Stimulated activated CD8-positive, alpha-beta memory T cell treated with anti-CD3 and anti-CD28 coated beads, Interleukin-4, amount 100 ng/mL, for 24 hours (primary cell): Measurements from ENCODE around the gene SORCS2.

Source experiments
- DNase-seq: peaks from one replicate; pipeline ENCODE4 v3.0.0-alpha.2; 2020; ENCODE audit warnings: low read depth

The SORCS2 gene

DNA sequence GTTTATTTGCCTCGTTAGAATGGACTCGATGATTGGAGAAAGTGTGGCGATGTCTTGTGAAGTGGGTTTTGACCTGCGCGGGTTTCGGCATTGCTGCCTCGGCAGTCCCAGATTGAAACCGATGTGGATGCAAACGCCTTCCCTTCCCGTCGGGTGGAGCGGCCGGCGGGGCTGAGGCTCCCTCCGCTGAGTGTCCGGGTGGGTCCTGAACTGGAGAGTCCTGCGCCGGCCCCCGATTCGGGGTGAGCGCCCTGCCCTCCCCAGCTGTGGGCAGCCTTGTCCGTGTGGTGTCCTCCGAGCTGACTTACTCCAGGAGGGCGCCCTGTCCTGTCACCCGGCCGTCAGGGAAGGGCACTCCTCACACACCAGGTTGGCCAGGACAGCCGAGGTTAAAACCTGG is 317.7 kb downstream of the SORCS2 start:
- no peak for DNase-seq

GRCh38 chr4:7510538-7510937 is 318.2 kb downstream of the SORCS2 start:
- DNase-seq, result no peak

GRCh38 chr4:7511525-7511924 is 319.2 kb downstream of the SORCS2 start:
- no peak for DNase-seq

GRCh38 chr4:7512428-7512827 is 320.1 kb downstream of the SORCS2 start:
- no peak for DNase-seq

DNA sequence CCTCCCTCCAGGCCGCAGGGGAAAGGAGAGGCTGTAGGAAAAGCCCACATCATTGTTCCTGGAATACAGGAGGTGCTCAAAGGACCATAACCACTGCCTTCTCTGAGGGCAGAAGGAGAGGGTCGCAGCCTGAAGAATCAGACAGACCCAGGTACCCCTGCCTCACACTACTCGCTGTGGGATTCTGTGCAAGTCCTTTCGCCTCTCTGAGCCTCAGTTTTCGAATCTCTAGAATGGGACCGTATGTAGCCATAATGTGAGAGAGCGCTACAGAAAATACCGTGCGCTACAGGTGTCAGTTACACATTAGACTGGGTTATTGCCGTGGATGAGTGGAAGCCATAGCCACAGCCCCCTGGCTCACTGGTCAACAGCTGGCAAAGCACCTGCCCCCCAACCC is 320.6 kb downstream of the SORCS2 start:
- no peak for DNase-seq

- no peak for DNase-seq
These were observed 321.3 kb downstream of the SORCS2 start for GRCh38 chr4:7513671-7514070.

GRCh38 chr4:7514281-7514680 is 321.9 kb downstream of the SORCS2 start:
- DNase-seq, result no peak

- no peak for DNase-seq
These were observed 322.5 kb downstream of the SORCS2 start for GRCh38 chr4:7514789-7515188.

DNA sequence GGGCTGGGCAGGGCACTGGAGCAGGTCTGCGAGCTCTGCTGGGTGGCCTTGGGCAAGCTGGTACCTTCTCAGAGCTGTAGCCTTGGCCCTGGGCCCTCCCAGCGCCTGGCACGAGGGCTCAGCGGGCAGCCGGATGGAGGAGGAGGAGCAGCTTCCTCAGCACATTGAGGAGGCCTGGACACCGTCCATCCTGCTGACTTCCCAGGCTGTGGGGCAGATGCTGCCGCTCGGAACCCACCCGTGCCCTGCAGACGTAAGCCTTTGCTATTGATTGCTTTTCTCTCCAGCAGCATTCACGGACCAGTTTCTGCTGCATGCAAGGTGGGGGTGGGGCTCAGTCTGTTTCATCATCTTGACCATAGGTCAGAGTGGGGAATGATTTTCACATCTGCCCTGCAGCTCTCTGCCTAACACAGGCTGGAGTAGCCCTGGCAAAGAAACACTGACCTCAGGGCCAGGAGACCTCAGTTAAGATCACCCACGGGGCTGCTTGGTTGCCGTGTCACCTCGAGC is 323.1 kb downstream of the SORCS2 start:
- no peak for DNase-seq

DNA sequence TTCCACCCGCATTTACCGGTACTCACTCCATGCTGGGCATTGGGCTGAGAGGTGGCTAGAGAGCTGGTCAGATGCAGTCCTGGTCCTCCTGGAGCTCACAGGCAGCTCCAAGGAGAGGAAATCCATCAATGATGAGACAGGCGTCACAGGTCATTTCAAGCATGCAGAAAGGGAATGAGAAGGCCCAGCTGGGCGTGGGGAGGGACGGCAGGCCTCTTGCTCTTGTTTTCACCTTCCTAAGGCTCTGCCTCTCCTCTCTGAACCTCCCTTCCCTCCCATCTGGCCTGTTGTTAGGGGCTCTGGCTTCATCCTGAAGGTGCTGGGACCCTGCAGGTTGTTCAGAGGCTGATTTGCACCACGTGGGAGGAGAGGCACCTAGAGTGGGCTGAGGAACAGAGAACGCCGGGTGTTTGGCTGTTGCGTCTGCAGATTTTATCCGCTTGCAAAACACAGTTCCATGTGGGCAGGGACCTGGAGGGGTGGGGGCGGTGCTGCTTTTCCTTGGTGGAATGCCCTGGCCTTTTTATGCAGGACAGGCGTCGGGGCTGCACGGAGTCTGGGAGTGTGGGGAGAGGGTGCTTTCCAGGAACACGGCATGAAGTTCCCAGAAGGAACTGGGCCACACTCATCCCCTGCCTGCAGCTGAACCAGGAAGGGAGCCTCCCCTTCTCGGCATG is 323.9 kb downstream of the SORCS2 start:
- DNase-seq, result no peak

GRCh38 chr4:7516773-7517144 is 324.4 kb downstream of the SORCS2 start:
- no peak for DNase-seq

DNA sequence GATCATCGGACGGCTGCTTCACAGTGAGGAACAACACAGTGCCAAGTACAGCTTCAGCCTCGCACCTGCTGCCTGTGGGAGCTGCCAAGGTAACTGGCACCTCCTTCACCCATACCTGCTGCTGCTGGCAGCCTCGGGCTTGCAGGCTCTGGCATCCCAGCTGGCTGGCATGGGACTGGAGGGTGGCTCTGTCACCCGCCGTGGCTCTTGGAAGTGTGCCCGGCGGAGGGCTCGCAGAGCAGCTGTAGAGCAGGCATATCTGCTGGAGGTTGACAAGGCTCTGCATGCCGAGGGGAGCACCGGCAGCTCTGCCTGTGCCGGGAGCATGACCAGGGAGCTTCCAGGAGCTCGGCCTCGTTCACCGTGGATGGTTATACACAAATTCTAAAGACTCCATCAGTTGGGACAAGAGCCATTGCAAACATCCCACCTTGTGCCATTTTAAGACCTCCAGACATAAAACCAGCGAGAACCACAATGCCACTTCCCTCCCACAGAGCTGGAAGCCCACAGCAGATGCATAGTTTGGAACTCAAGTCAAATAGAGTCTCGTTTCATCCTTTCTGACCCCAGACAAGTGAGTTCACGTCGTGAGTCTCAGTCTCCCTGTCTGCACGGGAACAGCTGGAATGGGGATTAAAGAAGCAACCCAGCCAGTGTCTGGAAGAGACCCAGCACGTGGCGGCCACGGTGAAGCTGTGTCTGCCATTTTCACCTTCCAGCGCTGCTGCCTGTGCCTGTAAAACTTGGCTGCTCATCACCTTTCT is 326.7 kb downstream of the SORCS2 start:
- DNase-seq, result no peak

DNA sequence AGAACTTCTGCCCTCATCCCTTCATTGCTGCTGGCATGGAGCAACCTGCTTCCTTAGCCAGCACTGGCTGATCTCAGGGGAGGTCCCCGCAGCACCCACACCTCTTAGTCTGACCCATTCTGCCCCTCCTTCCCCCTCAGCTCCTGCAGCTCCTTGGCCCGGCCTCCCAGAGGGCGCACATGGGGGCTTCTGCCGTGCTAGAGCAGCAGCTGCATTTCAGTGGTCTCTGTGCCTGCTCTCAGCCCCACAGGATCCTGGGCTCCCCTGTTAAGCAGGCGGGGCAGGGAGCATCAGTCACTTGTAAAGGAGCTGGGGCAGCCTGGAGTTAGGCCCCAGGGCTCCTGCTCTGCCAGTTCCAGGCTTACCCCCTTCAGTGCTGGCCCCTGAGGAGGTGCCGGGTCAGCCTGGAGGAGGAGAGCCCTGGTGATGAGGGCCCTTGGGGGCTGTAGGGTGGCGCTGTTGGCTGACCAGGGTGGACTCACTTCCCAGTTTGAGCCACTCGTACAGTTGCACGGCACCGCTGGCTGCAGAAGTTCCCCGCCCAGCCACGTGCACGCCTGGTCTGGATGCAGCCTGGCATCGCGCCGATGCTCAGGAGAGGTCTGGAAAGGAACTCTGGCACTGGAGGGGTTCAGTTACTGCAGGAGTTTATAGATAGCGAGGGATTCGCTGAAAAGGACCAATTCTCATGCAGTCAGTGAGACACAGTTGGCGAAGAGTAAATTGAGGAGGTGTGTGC is 327.5 kb downstream of the SORCS2 start:
- no peak for DNase-seq

DNA sequence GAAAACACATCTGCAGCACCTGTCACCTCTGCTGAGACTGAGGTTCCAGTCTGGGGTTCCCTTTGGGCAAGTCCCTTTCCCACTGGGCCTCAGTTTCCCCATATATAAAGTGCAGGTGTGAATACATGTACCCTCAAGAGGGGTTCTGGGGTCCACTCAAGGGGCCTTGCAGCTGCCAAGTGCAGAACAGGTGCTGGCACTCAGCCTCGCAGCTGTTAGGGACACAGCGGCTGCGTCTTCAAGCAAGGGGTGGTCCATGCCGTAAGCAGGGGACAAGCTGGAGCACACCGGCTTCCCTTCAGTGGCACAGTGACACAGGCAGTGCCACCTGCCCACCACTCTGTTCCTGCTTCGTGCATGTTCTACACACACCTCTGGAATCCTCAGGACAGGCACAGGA is 329.3 kb downstream of the SORCS2 start:
- DNase-seq, result no peak

- no peak for DNase-seq
These were observed 330.3 kb downstream of the SORCS2 start for GRCh38 chr4:7522452-7523220.

GRCh38 chr4:7523526-7523925 is 331.2 kb downstream of the SORCS2 start:
- DNase-seq, result no peak

DNA sequence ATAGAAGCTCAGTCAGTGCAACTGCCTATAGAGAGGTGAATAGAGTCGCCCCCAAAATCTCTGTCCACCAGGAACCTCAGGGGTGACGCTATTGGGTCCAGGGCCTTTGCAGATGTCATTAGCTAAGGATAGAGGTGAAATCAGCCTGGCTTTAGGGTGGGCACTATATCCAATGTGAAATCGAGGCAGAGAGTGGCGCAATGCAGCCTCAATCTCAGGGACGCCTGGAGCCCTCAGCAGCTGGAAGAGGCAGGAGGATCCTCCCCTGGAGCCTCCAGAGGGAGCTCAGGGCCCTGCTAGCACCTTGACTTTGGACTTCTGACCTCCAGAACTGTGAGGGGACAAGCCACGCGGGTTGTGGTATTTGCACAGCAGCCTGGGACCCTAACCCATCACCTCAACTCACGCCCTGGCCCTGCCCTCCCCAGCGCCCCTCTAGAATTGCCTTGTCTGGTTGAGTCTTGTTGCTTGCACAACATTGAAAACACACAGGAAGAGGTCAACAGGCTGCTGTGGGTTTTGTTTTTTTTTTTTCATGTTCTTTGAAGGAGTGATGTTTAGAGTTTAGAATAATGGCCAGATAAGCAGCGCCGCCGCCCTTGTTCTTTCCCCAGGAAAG is 331.8 kb downstream of the SORCS2 start:
- no peak for DNase-seq

- no peak for DNase-seq
These were observed 332.5 kb downstream of the SORCS2 start for GRCh38 chr4:7524843-7525242.

GRCh38 chr4:7526491-7526890 is 334.2 kb downstream of the SORCS2 start:
- no peak for DNase-seq

GRCh38 chr4:7526929-7527535 is 334.7 kb downstream of the SORCS2 start:
- no peak for DNase-seq

- no peak for DNase-seq
These were observed 337.2 kb downstream of the SORCS2 start for GRCh38 chr4:7529368-7530080.
